GM21529 (cell line): ENCODE measurements around the gene OGDHL.
"Not testable (repeated sequence)": the region's sequence is repeated elsewhere in the genome, so short reads cannot be mapped to it uniquely, and the experiment has no call there.

ENCODE experiments used
- ATAC-seq: cut with Tn5 transposase; IDR thresholded peaks from one replicate; pipeline ENCODE4 v1.9.1; 2021; ENCODE audit not compliant: unreplicated experiment

OGDHL gene

DNA sequence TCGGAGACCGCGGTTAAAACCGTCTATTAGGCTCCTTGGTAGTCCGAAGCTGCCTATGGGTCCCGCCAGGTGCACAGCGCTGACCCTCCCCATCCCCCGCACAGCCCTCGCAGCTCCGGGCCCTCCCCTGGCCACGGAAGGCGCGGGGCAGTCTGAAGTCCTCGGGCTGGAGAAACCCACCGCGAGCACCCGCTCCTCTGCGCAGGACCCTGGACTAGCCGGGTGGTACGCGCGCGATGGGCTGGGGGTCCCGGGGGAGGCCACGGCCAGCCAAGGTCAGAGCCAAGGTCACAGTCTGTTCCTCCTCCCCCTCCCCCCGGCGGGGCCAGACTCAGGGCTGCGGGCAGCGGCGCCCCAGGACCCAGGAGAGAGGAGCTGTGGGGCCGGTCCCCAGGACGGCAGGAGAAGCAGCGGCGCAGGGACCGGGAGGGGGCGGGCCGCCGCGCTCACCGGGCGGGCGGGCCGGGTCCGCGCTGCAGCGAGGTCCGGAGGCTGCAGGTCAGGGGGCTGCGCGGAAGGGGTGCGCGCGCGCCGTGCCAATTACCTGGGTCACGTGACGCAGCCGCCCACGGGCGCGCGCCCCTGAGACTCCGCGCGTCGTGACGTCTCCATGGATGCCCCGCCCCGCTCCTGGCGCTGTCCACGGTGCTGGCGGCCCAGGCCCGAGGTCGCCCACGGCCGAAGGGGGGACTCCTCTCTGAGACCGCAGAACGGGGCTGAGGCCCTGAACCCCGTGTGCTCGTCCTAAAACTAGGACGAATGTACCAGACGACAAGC, at the start of gene OGDHL:
Gene OGDHL, minus strand, starts transcription at position 535 of the 777 bp plus-strand sequence. CDS start 3,731 bp downstream, outside the sequence.
- ATAC-seq, result peak; percentile 89

DNA sequence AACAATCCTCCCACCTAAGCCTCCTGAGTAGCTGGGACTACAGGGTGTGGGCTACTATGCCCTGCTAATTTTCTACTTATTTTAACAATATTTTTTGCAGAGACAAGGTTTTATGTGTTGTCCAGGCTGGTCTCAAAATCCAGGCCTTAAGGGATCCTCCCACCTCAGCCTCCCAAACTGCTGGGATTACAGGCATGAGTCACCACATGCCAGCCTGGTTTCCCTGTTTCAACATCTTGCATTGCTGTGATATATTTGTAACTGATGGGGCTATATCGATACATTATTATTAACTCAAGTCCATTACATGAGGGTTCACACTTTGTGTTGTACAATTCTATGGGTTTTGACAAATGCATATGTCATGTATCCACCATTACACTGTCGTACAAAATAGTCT, 41.9 kb upstream of the OGDHL start:
- ATAC-seq, result no peak

- ATAC-seq, result no peak
Measured at GRCh38 chr10:49798275-49798674, 36.2 kb upstream of the OGDHL start.

DNA sequence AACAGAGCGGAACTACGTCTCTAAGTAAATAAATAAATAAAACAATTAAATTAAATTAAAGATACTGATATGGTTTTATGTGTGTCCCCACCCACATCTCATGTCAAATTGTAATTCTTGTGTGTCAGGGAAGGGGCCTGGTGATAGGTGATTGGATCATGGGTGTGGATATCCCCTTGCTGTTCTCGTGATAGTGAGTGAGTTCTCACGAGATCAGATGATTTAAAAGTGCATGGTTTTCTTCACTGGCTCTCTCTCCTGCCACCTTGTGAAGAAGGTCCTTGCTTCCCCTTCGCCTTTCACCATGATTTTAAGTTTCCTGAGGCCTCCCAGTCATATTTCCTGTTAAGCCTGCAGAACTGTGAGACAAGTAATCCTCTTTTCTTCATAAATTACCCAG, 29.0 kb upstream of the OGDHL start:
- no peak for ATAC-seq

DNA sequence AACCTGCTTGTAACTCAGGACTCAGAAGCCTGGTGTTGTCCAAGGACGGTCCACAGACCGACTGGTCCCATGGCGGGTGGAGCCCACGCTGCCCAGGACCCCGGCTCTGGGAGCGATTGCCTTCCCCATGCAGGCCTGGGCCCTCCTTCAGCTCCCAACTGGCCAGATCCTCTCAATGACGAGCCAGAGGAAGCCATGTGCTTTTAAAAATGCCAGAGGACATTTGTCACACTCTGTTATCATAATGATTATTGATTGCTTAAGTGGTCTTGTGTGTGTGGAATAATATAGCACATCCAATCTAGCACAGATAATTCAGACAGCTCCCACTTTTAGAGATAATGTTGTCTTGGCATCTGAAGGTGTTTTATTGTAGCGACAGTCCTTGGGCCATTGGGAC, 22.6 kb upstream of the OGDHL start:
- no peak for ATAC-seq

DNA sequence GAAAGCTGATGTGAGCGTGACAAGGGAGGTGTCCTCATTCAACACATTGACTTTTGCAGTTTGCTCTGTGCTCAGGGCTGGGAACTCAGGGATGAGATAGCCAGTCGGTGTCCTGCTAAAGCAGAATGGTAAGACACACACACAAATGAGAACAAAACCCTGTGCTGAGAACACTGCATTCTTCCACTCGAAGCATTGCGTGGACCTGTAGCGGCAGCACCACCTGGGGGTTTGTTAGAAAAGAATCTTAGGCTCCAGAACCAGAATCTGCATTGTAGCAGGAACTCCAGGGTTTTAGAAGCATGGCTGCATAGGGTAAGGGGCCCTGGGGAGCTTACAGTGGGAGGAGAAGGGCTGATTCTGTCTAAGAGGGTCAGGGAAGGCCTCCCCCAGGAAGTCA, 21.5 kb upstream of the OGDHL start:
- no peak for ATAC-seq

GRCh38 chr10:49781247-49781646, 19.1 kb upstream of the OGDHL start:
- no peak for ATAC-seq

DNA sequence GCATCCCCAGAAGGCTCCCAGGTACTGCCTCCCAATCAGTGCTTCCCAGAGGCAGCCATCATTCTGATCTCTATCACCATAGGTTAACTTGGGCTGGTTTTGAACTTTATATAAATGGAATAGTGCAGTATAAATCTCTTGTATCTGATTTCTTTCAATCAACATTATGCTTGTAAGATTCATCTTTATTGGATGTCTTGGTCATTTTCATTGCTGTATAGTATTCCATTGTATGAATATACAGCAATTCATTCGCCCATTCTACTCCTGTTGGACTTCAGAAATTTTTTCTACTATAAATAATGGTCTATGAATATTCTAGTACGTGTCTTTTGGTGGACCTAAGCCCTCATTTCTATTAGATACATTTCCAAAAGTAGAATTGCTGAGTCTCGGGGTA, 16.1 kb upstream of the OGDHL start:
- no peak for ATAC-seq

DNA sequence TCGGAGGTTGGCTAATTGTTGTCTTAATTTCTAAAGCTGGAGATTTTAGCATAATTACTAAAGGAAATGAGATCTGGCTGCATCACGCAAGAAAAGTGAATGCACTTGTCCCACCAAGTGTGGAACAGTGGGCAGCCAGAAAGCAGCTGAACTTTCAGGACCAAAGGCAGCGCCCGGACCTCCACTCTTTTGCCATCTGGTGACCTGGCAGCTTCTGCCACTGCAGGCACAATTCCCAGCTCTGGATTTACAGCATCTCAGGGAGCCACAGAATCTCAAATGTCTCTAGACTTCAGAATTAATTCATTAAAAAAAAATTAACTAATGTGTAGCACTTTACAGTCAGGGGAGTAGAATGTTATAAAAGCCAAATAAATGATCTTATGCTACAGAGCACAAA, 14.7 kb upstream of the OGDHL start:
- ATAC-seq, result no peak

DNA sequence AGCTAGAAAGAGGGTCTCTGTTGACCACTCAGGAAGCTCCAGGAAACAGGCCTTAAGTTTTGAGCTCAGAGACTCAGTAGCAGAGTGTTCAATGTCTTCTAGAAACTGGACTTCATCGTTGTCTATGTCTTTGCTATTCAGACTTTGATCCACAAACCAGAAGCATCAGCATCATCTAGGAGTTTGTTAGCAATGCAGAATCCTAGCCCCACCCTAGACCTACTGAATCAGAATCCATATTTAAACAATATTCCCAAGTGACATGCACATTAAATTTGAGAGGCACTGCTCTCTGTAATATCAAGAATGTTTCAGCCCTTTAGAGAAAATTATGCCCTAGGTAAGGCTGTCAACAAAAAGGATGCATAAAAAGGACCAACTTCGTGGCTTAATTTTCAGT, 12.9 kb upstream of the OGDHL start:
- no peak for ATAC-seq

GRCh38 chr10:49772944-49773343, 10.8 kb upstream of the OGDHL start:
- not testable (repeated sequence) for ATAC-seq

GRCh38 chr10:49771046-49771445, 8.9 kb upstream of the OGDHL start:
- ATAC-seq, result not testable (repeated sequence)

DNA sequence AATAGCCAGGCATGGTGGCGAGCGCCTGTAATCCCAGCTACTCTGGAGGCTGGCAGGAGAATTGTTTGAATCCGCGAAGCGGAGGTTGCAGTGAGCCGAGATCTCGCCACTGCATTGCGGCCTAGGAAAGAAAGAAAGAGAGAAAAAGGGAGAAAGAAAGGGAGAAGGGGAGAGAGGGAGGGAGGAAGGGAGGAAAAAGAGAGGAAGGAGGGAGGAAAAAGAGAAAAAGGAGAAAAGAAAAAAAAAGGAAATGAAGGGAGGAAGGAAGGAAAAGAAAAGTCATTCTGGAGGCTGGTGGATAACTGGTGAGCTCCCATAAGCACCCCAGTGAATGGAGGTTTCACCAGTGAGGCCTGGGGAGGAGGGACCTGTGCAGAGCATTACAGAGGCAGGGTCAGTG, 7.6 kb upstream of the OGDHL start:
- ATAC-seq, result no peak

GRCh38 chr10:49768731-49769130, 6.6 kb upstream of the OGDHL start:
- no peak for ATAC-seq

DNA sequence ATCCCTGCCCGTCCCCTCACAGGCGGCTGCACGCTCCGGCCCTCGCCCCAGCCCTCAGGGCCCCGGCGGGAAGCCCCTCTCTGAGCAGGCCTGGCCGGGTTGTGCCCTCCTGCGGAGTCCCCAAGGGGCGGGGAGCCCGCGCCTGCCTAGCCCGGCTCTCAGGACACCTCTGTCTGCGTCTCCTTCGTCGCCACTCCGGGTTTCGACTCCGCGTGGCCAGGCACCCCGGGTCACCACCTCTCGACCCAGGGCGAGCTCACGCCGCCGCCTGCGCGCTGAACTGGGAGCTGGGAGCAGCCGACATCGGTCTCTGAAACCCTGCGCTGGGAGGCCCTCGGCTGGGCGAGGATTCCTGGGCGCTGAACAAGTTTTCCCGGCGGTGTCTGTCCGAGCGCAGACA, 6.2 kb upstream of the OGDHL start:
- no peak for ATAC-seq

GRCh38 chr10:49767752-49768151, 5.6 kb upstream of the OGDHL start:
- ATAC-seq, result no peak

GRCh38 chr10:49766484-49766883, 4.4 kb upstream of the OGDHL start:
- no peak for ATAC-seq

DNA sequence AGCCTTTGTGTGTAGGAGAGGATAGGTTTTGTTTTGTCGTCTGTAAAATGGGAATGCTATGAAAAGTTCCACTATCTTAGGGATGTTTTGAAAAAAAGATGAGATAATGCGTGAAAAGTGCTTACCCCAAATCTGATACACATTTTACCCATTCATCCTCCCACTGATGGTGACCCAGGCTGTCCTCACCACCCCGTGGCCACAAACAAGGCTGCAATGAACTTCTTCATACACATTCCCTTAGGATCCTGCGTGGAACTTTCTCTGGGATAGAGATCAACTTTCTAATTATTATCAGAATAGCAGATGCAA, 399 bp upstream of the OGDHL start:
- no peak for ATAC-seq

DNA sequence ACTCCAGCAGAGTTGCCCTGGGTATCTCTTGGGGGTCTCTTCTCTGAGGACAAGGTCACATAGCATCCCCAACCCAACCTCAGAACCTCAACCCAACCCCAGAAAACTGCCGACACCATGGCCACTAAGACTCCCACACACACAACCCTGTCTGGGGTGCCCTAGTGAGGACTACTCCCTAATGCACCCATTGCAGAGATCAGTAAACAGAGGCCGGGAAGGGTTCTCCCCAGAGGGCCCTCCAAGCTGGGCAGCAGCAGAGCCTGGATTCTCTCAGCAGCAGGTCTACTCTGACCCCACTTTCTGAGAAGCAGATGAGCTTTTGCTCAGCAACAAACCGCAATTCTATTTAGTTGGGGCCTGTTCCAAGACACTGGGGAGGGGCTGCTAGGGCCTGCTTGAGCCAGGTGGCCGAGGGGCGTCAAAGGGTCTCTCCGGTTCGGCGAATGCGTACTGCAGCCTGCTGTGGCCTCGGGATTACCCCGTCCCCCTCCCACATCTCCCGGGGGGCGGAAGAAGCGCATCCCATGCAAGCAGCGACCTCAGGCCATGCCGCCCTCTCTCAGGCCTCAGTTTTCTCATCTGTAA, 828 bp downstream of the OGDHL start:
- ATAC-seq, result no peak

DNA sequence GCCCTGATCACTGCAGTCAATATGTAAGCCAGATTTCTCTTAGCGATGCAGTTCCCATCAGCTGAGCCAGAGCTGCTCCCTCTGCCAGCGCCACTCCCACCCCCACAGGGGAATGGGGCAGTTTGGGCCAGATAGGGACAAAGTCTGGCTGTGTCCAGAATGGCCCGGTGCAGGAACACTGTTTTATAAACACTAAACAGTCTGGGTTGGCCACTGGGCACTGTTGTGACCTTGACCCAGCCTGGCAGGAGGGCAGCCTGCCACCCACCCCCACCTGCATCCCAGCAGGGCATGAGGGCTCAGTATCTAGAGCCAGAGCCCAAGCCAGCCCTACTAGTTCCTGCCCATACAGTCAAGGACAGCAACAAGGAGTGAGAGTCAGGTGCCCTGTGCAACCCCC, 1.3 kb downstream of the OGDHL start:
- ATAC-seq, result no peak

DNA sequence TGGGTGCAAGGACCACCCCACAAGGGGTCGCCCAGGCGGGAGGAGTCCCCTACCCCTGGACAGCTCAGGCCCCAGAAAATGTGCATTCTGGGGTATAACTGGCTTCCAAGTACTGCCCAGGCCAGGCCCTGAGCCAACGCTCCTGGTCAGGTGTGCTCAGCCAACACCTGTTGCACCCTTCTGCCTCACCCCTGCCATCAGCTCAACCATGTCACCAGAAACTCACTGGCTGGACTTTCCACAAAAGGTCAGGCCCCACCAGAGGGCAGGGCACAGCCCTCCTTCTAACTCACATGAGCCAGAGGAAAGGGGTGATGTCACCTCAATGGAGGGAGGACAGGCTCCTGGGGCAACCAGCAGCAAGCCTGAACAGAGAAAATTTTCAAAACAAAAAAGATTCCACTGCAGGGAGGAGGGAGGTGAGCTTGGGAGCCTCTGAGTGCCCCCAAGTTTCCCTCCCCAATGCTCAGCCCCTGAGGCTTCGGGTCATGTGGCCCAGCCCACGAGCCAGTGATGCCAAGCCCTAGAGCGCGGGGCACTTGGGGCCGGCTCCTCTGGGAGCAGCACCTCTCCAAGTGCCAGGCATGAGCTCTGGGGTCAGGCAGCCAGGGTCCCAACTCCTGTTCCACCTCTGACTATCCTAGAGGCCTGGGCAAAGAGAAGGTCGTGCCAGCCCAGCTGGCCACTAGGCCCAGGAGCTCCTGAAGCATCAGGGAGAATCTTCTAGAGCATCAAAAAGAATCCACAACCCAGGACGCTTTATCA, 2.2 kb downstream of the OGDHL start:
- no peak for ATAC-seq

DNA sequence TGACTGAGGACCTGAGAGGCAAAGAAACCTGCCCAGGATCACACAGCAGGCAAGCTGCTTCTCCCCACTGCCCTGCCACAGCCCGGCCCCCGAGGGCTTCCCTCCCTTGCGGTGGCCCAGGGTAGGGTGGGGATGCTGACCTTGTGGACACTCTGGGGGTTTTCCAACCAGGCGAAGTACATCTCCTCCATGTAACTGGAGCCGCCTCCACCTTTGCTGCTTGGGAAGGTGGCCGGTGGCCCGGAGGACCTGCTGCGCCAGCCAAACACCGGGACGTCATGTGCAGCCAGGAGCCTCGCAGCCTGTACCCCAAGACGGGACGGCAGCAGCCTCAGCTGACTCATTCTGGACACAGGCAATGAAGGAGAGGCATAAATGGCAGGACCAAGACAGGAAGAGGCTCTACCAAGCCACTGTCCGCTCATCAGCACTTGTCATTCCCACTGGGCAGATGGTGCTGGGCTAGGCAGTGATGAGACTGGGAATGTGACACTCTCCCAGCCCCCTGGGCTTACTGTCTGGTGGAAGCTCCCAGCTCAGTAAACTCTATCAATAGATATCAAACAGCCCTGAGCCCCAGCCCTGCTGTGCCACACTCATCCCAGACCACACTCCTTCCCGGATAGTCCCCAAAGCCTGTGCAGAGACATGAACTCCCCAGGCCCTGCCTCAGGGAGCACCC, 3.7 kb downstream of the OGDHL start:
- ATAC-seq, result no peak
